ENCODE measurements around the gene MSX2.

GRCh38 chr5:174755106-174755505 is 30.7 kb downstream of the MSX2 start:
- TF ChIP-seq, protein P1, sequence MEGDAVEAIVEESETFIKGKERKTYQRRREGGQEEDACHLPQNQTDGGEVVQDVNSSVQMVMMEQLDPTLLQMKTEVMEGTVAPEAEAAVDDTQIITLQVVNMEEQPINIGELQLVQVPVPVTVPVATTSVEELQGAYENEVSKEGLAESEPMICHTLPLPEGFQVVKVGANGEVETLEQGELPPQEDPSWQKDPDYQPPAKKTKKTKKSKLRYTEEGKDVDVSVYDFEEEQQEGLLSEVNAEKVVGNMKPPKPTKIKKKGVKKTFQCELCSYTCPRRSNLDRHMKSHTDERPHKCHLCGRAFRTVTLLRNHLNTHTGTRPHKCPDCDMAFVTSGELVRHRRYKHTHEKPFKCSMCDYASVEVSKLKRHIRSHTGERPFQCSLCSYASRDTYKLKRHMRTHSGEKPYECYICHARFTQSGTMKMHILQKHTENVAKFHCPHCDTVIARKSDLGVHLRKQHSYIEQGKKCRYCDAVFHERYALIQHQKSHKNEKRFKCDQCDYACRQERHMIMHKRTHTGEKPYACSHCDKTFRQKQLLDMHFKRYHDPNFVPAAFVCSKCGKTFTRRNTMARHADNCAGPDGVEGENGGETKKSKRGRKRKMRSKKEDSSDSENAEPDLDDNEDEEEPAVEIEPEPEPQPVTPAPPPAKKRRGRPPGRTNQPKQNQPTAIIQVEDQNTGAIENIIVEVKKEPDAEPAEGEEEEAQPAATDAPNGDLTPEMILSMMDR (conservative IDR thresholded peaks at IDR 0.05; ENCODE audit: low read depth, low read length) = peak; percentile 56
- no peak for TF ChIP-seq EZH2 (IDR thresholded peaks at IDR 0.05; ENCODE audit: low read length, unreplicated experiment)
- TF ChIP-seq EZH2phosphoT487 (IDR thresholded peaks at IDR 0.05; ENCODE audit: borderline replicate concordance, low read length) = no peak
